ENCODE measurements around the gene USP16.
A peak's percentile ranks its signal among the peaks of the same experiment; 100 is the strongest.

USP16 gene

DNA sequence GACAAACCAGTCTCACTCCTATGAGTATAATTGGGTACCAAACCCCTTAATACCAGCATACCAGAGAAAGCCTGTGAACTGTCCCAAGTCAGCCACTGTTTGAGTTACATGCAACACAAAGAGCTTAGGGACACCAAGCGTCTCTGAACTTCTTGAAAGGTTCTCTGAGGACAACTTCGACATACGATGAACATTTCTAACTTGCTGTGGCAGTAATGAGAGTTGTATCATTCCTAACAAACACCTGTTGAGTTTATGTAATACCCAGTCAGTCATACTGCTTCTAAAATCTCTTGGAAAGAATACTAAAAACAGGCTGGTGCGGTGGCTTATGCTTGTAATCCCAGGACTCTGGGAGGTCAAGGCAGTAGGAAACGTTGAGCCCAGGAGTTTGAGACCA, 30.6 kb downstream of the USP16 start:
- no peak overlapping the region for H3K4me3 ChIP-seq (replicated peaks; ENCODE audit: low read depth, low read length)
- DNase-seq (ENCODE audit: extremely low read depth, low read depth) = no peak
- TF ChIP-seq, protein P1, sequence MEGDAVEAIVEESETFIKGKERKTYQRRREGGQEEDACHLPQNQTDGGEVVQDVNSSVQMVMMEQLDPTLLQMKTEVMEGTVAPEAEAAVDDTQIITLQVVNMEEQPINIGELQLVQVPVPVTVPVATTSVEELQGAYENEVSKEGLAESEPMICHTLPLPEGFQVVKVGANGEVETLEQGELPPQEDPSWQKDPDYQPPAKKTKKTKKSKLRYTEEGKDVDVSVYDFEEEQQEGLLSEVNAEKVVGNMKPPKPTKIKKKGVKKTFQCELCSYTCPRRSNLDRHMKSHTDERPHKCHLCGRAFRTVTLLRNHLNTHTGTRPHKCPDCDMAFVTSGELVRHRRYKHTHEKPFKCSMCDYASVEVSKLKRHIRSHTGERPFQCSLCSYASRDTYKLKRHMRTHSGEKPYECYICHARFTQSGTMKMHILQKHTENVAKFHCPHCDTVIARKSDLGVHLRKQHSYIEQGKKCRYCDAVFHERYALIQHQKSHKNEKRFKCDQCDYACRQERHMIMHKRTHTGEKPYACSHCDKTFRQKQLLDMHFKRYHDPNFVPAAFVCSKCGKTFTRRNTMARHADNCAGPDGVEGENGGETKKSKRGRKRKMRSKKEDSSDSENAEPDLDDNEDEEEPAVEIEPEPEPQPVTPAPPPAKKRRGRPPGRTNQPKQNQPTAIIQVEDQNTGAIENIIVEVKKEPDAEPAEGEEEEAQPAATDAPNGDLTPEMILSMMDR (IDR thresholded peaks at IDR 0.05; ENCODE audit: low read depth, low read length, missing control alignments) = no peak

GRCh38 chr21:29056005-29056404, 31.5 kb downstream of the USP16 start:
- TF ChIP-seq, protein P1 (IDR thresholded peaks at IDR 0.05; ENCODE audit: low read depth, low read length, missing control alignments) = no peak
- no peak for DNase-seq (ENCODE audit: extremely low read depth, low read depth)

GRCh38 chr21:29056538-29057050, 32.1 kb downstream of the USP16 start:
- no peak overlapping the region for H3K4me3 ChIP-seq (replicated peaks; ENCODE audit: low read depth, low read length)
- TF ChIP-seq, protein P1 (IDR thresholded peaks at IDR 0.05; ENCODE audit: low read depth, low read length, missing control alignments) = no peak
- no peak for DNase-seq (ENCODE audit: extremely low read depth, low read depth)

More at GRCh38 chr21:29056005-29056404, 31.5 kb downstream of the USP16 start:
- H3K4me3 ChIP-seq (replicated peaks; ENCODE audit: low read depth, low read length) = no peak overlapping the region

GRCh38 chr21:29064850-29065481, 40.5 kb downstream of the USP16 start:
- TF ChIP-seq, protein P1 (IDR thresholded peaks at IDR 0.05; ENCODE audit: low read depth, low read length, missing control alignments) = no peak
- H3K4me3 ChIP-seq (replicated peaks; ENCODE audit: low read depth, low read length) = no peak overlapping the region
- no peak for DNase-seq (ENCODE audit: extremely low read depth, low read depth)

DNA sequence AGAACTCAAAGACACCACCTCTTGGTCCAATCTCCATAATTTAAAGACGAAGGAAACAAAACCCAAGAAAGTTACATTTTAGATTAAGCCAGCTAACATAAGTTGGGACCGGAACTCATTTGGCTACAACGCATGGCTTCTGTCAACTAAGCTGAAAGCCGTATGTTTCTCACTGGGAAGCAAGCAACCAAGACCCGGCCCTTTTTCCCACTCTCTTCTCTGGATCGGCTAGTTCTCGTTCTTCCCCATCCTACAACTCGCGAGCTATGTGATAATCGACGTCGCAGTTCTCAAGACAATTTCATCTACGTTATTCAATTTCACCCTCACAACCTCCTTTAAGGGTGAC, 48.4 kb downstream of the USP16 start:
- no peak for DNase-seq (ENCODE audit: extremely low read depth, low read depth)
- peak overlapping the region; percentile 97 for H3K4me3 ChIP-seq (replicated peaks; ENCODE audit: low read depth, low read length)
- TF ChIP-seq, protein P1 (IDR thresholded peaks at IDR 0.05; ENCODE audit: low read depth, low read length, missing control alignments) = no peak

DNA sequence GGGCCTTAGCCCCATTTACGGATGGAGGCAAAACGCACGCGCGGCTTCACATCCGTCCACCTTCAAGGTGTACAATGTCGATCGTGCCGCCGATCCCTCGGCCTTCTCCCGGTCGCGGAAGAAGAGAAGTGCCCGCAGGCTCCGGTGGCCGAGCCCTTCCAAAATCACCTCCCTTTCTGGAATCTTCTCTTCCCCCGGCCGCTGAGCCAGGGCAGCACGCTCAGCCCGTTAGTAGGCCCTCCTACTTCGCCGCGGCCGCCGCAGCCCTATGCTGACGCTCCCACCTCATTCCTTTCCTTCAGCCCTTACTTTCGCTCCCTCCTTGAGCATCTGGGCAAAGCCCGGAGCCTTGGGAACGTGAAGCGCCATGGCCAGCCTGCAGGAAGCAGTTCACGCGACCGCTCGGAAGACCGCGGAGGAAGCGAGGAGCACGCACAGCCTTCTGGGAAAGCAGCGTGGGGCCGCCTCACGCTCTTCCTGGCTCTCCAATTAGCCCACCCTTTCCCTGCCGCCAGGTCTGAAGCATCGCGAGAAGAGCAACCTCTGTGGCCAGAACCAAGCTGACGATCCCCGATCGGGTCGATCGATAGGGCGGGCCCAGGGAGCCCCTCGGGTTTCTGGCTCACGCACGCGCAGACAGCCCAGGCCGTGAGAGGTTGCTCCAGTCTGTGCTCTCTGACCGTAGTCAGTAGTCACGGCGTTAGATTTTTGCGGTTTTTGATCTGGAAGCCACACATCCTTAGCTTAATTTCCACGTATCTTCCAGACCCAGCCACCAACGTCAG, 48.9 kb downstream of the USP16 start, which contains the start of gene CCT8:
TSS of gene CCT8 (minus strand) at position 427 of the 785 bp plus-strand sequence. CDS start at position 369, 58 bp downstream.
- TF ChIP-seq, protein P1 (IDR thresholded peaks at IDR 0.05; ENCODE audit: low read depth, low read length, missing control alignments) = no peak
- peak; percentile 98 for DNase-seq (ENCODE audit: extremely low read depth, low read depth)
- H3K4me3 ChIP-seq (replicated peaks; ENCODE audit: low read depth, low read length) = peak within 1 kb of the TSS; percentile 97
